HEK293 (cell line): ENCODE measurements around the gene CSRP2.

Source experiments
- BCL11A ChIP-seq: fragments of 450-650 bp; formaldehyde crosslinking; IDR thresholded peaks from 2 replicates; pipeline ENCODE4 v1.5.1; 2016; ENCODE audit warnings: low read depth, missing biosample characterization, missing genetic modification characterization
- MYNN ChIP-seq: fragments of 450-650 bp; formaldehyde crosslinking; IDR thresholded peaks from 2 replicates; pipeline ENCODE4 v1.5.1; 2016; ENCODE audit warnings: missing biosample characterization, missing genetic modification characterization, borderline replicate concordance
- TCF7L2 ChIP-seq: IDR thresholded peaks from 2 replicates; pipeline ENCODE4 v1.6.1; 2011; ENCODE audit warnings: low read depth, mild to moderate bottlenecking, inconsistent platforms, low read length, moderate library complexity, borderline replicate concordance
- ZNF24 ChIP-seq: fragments of 450-650 bp; formaldehyde crosslinking; IDR thresholded peaks from 2 replicates; pipeline ENCODE4 v1.5.1; 2016; ENCODE audit warnings: missing biosample characterization, missing genetic modification characterization
- ZNF555 ChIP-seq: fragments of 450-650 bp; formaldehyde crosslinking; conservative IDR thresholded peaks from 2 replicates; pipeline ENCODE4 v1.5.1; 2017; ENCODE audit warnings: missing biosample characterization, mild to moderate bottlenecking, missing genetic modification characterization, inconsistent platforms
- ZNF837 ChIP-seq: fragments of 450-650 bp; formaldehyde crosslinking; IDR thresholded peaks from 2 replicates; pipeline ENCODE4 v1.5.1; 2016; ENCODE audit warnings: missing biosample characterization, missing genetic modification characterization
- TF ChIP-seq, protein P1 (sequence below): fragments of 450-650 bp; formaldehyde crosslinking; IDR thresholded peaks from 2 replicates; pipeline ENCODE4 v1.5.1; 2016; ENCODE audit warnings: missing biosample characterization, missing genetic modification characterization
- TF ChIP-seq, protein P2 (sequence below): fragments of 450-650 bp; formaldehyde crosslinking; IDR thresholded peaks from 2 replicates; pipeline ENCODE4 v1.5.1; 2016; ENCODE audit warnings: missing biosample characterization, missing genetic modification characterization

DNA sequence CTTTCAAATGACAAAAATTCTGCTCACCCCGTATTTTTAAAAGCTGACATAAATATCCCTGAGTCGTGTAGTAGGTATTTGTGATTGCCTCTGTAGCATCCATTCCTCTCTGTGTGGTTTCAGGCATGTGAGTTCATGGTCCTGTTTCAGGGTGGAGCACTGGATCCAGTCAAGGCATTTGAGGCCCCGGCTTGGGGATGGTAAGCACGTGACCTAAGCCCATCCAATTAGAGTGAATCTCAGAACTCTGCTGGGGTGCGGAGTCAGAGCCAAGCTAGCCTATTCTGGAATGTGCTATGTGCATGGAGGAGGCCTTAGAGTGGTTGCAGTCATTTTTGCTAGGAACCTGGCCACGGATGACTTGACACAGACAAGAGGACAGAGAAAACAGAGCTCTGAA lies 4.3 kb upstream of the CSRP2 start:
- TF ChIP-seq ZNF555 (tag by site-specific recombination) (no peak), BCL11A (no peak), TCF7L2 (no peak), MYNN (tag by site-specific recombination) (no peak), ZNF837 (tag by site-specific recombination) (no peak), ZNF24 (tag by site-specific recombination) (no peak)
- TF ChIP-seq, protein P1, sequence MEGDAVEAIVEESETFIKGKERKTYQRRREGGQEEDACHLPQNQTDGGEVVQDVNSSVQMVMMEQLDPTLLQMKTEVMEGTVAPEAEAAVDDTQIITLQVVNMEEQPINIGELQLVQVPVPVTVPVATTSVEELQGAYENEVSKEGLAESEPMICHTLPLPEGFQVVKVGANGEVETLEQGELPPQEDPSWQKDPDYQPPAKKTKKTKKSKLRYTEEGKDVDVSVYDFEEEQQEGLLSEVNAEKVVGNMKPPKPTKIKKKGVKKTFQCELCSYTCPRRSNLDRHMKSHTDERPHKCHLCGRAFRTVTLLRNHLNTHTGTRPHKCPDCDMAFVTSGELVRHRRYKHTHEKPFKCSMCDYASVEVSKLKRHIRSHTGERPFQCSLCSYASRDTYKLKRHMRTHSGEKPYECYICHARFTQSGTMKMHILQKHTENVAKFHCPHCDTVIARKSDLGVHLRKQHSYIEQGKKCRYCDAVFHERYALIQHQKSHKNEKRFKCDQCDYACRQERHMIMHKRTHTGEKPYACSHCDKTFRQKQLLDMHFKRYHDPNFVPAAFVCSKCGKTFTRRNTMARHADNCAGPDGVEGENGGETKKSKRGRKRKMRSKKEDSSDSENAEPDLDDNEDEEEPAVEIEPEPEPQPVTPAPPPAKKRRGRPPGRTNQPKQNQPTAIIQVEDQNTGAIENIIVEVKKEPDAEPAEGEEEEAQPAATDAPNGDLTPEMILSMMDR (tag by site-specific recombination): no peak
- TF ChIP-seq, protein P2, sequence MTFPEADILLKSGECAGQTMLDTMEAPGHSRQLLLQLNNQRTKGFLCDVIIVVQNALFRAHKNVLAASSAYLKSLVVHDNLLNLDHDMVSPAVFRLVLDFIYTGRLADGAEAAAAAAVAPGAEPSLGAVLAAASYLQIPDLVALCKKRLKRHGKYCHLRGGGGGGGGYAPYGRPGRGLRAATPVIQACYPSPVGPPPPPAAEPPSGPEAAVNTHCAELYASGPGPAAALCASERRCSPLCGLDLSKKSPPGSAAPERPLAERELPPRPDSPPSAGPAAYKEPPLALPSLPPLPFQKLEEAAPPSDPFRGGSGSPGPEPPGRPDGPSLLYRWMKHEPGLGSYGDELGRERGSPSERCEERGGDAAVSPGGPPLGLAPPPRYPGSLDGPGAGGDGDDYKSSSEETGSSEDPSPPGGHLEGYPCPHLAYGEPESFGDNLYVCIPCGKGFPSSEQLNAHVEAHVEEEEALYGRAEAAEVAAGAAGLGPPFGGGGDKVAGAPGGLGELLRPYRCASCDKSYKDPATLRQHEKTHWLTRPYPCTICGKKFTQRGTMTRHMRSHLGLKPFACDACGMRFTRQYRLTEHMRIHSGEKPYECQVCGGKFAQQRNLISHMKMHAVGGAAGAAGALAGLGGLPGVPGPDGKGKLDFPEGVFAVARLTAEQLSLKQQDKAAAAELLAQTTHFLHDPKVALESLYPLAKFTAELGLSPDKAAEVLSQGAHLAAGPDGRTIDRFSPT (tag by site-specific recombination): no peak
